A673 (cell line): ENCODE results near the gene APBB3. TPM values are rescaled to one million over a fixed set of nuclear protein-coding genes. Genes with fewer than 3 reads are reported as not detected.

ENCODE experiments used
- BruUV-seq: library from RNA; stranded (reverse); fragments of 400-500 nt; replicated peaks from 2 replicates; lab custom pipeline; 2021; lab: Mats Ljungman, UMichigan
- CTCF ChIA-PET: fragments of 300-600 bp; sonication (Branson Sonifier 250); formaldehyde crosslinking; loops from one replicate; lab custom pipeline; 2022; ENCODE audit warnings: antibody characterized with exemption; lab: Charles Lee
- POLR2A ChIA-PET: fragments of 300-600 bp; sonication (Branson Sonifier 250); formaldehyde crosslinking; loops from one replicate; lab custom pipeline; 2022; ENCODE audit warnings: antibody characterized with exemption; ENCODE audit not compliant: low non-redundant PET; lab: Charles Lee
- DNase-seq: peaks from one replicate; pipeline ENCODE4 v3.0.0-alpha.2; 2015; ENCODE audit warnings: low spot score
- H3K27ac ChIP-seq: fragments of 200-600 bp; sonication (generic); 2 replicates; pipeline ENCODE4 v1.5.1; 2016; ENCODE audit warnings: mixed run types, low read depth, mild to moderate bottlenecking, mixed read lengths, antibody characterized with exemption, low read length; ENCODE audit not compliant: poor library complexity, severe bottlenecking
- H3K27me3 ChIP-seq: fragments of 200-600 bp; sonication (generic); replicated peaks from 2 replicates; pipeline ENCODE4 v1.6.1; 2017; ENCODE audit warnings: mixed run types, low read depth, mild to moderate bottlenecking, mixed read lengths, antibody characterized with exemption, low read length; ENCODE audit not compliant: insufficient read depth, poor library complexity
- H3K36me3 ChIP-seq: fragments of 200-600 bp; sonication (generic); 2 replicates; pipeline ENCODE4 v1.6.1; 2016; ENCODE audit warnings: mixed run types, mild to moderate bottlenecking, mixed read lengths, antibody characterized with exemption, low read length; ENCODE audit not compliant: insufficient read depth, poor library complexity, severe bottlenecking
- H3K4me1 ChIP-seq: fragments of 200-600 bp; sonication (generic); 2 replicates; pipeline ENCODE4 v1.6.1; 2017; ENCODE audit warnings: mixed run types, mild to moderate bottlenecking, mixed read lengths, antibody characterized with exemption, low read length; ENCODE audit not compliant: insufficient read depth, poor library complexity, severe bottlenecking
- H3K4me3 ChIP-seq: fragments of 200-600 bp; sonication (generic); 2 replicates; pipeline ENCODE4 v1.5.1; 2016; ENCODE audit warnings: low read depth, mixed run types, mild to moderate bottlenecking, mixed read lengths, low read length; ENCODE audit not compliant: poor library complexity, severe bottlenecking
- H3K9me3 ChIP-seq: fragments of 200-600 bp; sonication (generic); 2 replicates; pipeline ENCODE4 v1.6.1; 2016; ENCODE audit warnings: mixed run types, low read depth, mild to moderate bottlenecking, mixed read lengths, antibody characterized with exemption, low read length; ENCODE audit not compliant: poor library complexity, severe bottlenecking
- EZH2 ChIP-seq: fragments of 200-600 bp; sonication (generic); IDR thresholded peaks from 2 replicates; pipeline ENCODE4 v1.6.1; 2017; ENCODE audit warnings: borderline replicate concordance, low read depth, mild to moderate bottlenecking, mixed read lengths, antibody characterized with exemption, low read length; ENCODE audit not compliant: poor library complexity, severe bottlenecking
- intact Hi-C: fragments of 100-400 bp; cut with micrococcal nuclease; formaldehyde crosslinking; loops from one replicate; pipeline ENCODE4 v1.10.0; 2022; ENCODE audit not compliant: unreplicated experiment
- microRNA-seq: library from miRNA; unstranded; fragments of <30 nt; microRNA quantifications from one replicate; pipeline ENCODE4 v1.2.0, GENCODE V29; 2021
- total RNA-seq: library from RNA; stranded (reverse); gene quantifications from 2 replicates; pipeline ENCODE4 v1.2.3, GENCODE V29; 2021
- TF ChIP-seq, protein P1 (sequence below): fragments of 300-800, 200-600 bp; sonication (generic); conservative IDR thresholded peaks from 2 replicates; pipeline ENCODE4 v1.5.1; 2017; ENCODE audit warnings: low read depth, mild to moderate bottlenecking, antibody characterized with exemption, low read length, moderate library complexity, mixed read lengths

APBB3 gene
- total RNA-seq, 1 experiment from 2014 or later, result 27.8 TPM

DNA sequence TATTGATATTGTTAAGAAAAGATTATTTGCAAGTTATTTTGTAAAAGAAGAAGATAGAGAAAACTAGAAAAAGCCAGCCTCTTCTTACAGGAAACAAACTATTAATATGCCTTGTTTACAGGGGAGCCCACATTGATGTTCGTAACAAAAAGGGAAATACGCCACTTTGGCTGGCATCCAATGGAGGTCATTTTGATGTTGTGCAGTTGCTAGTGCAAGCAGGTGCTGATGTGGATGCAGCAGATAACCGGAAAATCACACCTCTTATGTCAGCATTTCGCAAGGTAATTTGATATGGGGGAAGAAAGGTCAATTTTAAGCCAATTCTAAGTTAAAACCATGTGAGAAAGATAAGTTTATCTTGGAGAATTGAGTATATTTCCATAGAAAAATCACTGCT lies 54.5 kb downstream of the APBB3 start:
- no peak for TF ChIP-seq EZH2
- TF ChIP-seq, protein P1, sequence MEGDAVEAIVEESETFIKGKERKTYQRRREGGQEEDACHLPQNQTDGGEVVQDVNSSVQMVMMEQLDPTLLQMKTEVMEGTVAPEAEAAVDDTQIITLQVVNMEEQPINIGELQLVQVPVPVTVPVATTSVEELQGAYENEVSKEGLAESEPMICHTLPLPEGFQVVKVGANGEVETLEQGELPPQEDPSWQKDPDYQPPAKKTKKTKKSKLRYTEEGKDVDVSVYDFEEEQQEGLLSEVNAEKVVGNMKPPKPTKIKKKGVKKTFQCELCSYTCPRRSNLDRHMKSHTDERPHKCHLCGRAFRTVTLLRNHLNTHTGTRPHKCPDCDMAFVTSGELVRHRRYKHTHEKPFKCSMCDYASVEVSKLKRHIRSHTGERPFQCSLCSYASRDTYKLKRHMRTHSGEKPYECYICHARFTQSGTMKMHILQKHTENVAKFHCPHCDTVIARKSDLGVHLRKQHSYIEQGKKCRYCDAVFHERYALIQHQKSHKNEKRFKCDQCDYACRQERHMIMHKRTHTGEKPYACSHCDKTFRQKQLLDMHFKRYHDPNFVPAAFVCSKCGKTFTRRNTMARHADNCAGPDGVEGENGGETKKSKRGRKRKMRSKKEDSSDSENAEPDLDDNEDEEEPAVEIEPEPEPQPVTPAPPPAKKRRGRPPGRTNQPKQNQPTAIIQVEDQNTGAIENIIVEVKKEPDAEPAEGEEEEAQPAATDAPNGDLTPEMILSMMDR, result no peak
- H3K27me3 ChIP-seq, result no peaks in the 10 kb centered on the region
- BruUV-seq, result no TSS peak
- intact Hi-C loops, result no loop called here
- DNase-seq, result no peak
- peaks cover 94% of the 10 kb centered on the region for H3K36me3 ChIP-seq
- no peaks in the 10 kb centered on the region for H3K4me1 ChIP-seq
- no peaks in the 10 kb centered on the region for H3K9me3 ChIP-seq
- ChIA-PET CTCF (no interaction called here), POLR2A (no interaction called here)
- no peak overlapping the region for H3K4me3 ChIP-seq
- H3K27ac ChIP-seq, result no peak overlapping the region

Small RNA genes within 50 kb of the gene (microRNA-seq; reads per million reads assigned to microRNA genes)
- not detected for gene MIR6831

Other genes with a start within 250 kb of the APBB3 start
- 12.0 and 14.7 TPM in 2 replicates for gene HBEGF, start 218.0 kb downstream of the APBB3 start, total RNA-seq
- 0.26 TPM in 1 of 2 replicates, not detected in the other for gene SLC4A9, start 204.4 kb downstream of the APBB3 start, total RNA-seq
- 167 and 169 TPM in 2 replicates for gene ANKHD1, start 162.8 kb downstream of the APBB3 start, total RNA-seq
- 5.6 and 7.6 TPM in 2 replicates for gene EIF4EBP3, start 16.9 kb downstream of the APBB3 start, total RNA-seq
- gene SRA1, start 7.1 kb downstream of the APBB3 start, total RNA-seq, result 55.1 and 62.3 TPM in 2 replicates
- 99.6 and 101 TPM in 2 replicates for gene SLC35A4, start 230 bp upstream of the APBB3 start, total RNA-seq
- 0.41 and 0.48 TPM in 2 replicates for gene CD14, start 68.6 kb upstream of the APBB3 start, total RNA-seq
- 24.1 and 26.5 TPM in 2 replicates for gene TMCO6, start 74.9 kb upstream of the APBB3 start, total RNA-seq
- gene NDUFA2, start 83.0 kb upstream of the APBB3 start, total RNA-seq, result 60.0 and 63.4 TPM in 2 replicates
- gene IK, start 83.2 kb upstream of the APBB3 start, total RNA-seq, result 116 and 120 TPM in 2 replicates
- 31.1 and 33.2 TPM in 2 replicates for gene WDR55, start 100.3 kb upstream of the APBB3 start, total RNA-seq
- 2.3 and 3.0 TPM in 2 replicates for gene DND1, start 109.0 kb upstream of the APBB3 start, total RNA-seq
- gene HARS1, start 126.8 kb upstream of the APBB3 start, total RNA-seq, result 95.6 and 101 TPM in 2 replicates
- gene HARS2, start 126.9 kb upstream of the APBB3 start, total RNA-seq, result 33.0 and 33.7 TPM in 2 replicates
- 64.0 and 68.0 TPM in 2 replicates for gene ZMAT2, start 135.8 kb upstream of the APBB3 start, total RNA-seq
- 0.45 and 0.96 TPM in 2 replicates for gene PCDHA1, start 221.5 kb upstream of the APBB3 start, total RNA-seq
- 0.06 and 0.15 TPM in 2 replicates for gene PCDHA2, start 230.3 kb upstream of the APBB3 start, total RNA-seq
- 2.6 and 3.2 TPM in 2 replicates for gene PCDHA3, start 236.5 kb upstream of the APBB3 start, total RNA-seq
- 0.39 and 0.58 TPM in 2 replicates for gene PCDHA4, start 242.5 kb upstream of the APBB3 start, total RNA-seq